Prostate gland (tissue), 2 donors: Measurements from ENCODE around the gene FARS2. TPM values are rescaled to one million over a fixed set of nuclear protein-coding genes. Genes with fewer than 3 reads are reported as not detected.

Experiments used
- DNase-seq: peaks from one replicate; pipeline ENCODE4 v3.0.0-alpha.2; 2019; ENCODE audit warnings: low spot score
- H3K27ac ChIP-seq, 2 donors: fragments of 200-600 bp; sonication (generic); 2 replicates each; pipeline ENCODE4 v1.5.1; 2017 to 2019
- H3K27me3 ChIP-seq: fragments of 200-600 bp; sonication (generic); replicated peaks from 2 replicates; pipeline ENCODE4 v1.5.1; 2019; ENCODE audit not compliant: insufficient read depth
- H3K36me3 ChIP-seq, 2 donors: fragments of 200-600 bp; sonication (generic); 1 replicate in 1 of 2; 2 replicates in 1 of 2; pipeline versions ENCODE4 v1.5.1 to v1.8.1; 2017 to 2019
- H3K4me1 ChIP-seq: fragments of 200-600 bp; sonication (generic); replicated peaks from 2 replicates; pipeline ENCODE4 v1.5.1; 2019
- H3K4me3 ChIP-seq, 2 donors: fragments of 200-600 bp; sonication (generic); 2 replicates each; pipeline ENCODE4 v1.5.1; 2017 to 2019
- H3K9me3 ChIP-seq: fragments of 200-600 bp; sonication (generic); 2 replicates; pipeline ENCODE4 v1.5.1; 2017
- POLR2A ChIP-seq: fragments of 450-650 bp; IDR thresholded peaks from one replicate; pipeline ENCODE4 v1.6.1; 2016; ENCODE audit warnings: antibody characterized with exemption, mild to moderate bottlenecking
- POLR2AphosphoS5 ChIP-seq: sonication (generic); formaldehyde crosslinking; IDR thresholded peaks from one replicate; pipeline ENCODE4 v1.6.1; 2017; ENCODE audit warnings: antibody characterized with exemption
- WGBS: methylation state at CpG from one replicate; pipeline ENCODE4 v1.1.5; 2018; 5-methylcytosine and 5-hydroxymethylcytosine counted together
- intact Hi-C: fragments of 100-400 bp; cut with DNase I; formaldehyde crosslinking; loops from one replicate; pipeline ENCODE4 v1.14.2; 2022
- total RNA-seq, 2 donors: library from RNA; depleted of rRNA; stranded (reverse); fragments of >200 nt; gene quantifications; one replicate each; pipeline ENCODE4 v1.1.0, GENCODE V29; 2016
- TF ChIP-seq, protein P1 (sequence below), 4 experiments: fragments of 200-600 bp in 2 of 4; fragments of 450-650 bp in 2 of 4; sonication (generic) in 2 of 4; IDR thresholded peaks; 1 replicate in 3 of 4; 2 replicates in 1 of 4; pipeline ENCODE4 v1.5.1; 2016 to 2019; ENCODE audit warnings: antibody characterized with exemption in 4 of 4, mild to moderate bottlenecking in 2 of 4, moderate library complexity in 2 of 4

The FARS2 gene
- total RNA-seq, 2 donors from 2014 or later = 11.6 to 19.5 TPM

DNA sequence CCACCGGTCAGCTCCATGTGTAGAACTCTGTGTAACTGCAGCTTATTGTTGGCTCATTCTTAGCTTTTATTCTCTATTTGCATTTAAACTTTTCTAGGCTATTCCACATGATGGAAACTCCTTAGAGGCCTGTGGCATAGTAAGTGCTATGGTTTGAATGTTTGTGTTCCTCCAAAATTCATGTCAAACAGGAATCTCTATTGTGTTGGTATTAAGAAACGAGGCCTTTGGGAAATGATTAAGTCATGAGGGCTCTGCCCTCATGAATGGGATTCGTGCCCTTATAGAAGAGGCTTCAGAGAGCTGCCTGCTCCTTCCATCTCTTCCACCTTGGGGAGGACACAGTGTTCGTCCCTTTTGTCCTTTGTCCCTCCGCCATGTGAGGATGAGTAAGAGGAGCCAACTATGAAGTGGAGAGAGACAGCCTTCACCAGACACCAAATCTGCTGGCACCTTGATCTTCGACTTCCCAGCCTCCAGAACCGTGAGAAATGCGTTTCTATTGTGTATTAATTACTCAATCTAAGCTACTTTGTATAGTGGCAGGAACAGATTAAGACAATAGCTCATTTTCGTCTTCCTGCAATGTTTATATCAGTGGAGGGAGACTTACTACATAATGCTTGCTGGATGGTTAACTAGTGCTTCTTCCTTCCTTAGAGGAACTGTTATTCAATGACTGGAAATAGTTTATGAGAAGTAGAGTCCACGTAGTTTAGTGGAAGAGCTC lies 361.1 kb downstream of the FARS2 start:
- no peaks in the 10 kb centered on the region for H3K36me3 ChIP-seq
- TF ChIP-seq, protein P1, sequence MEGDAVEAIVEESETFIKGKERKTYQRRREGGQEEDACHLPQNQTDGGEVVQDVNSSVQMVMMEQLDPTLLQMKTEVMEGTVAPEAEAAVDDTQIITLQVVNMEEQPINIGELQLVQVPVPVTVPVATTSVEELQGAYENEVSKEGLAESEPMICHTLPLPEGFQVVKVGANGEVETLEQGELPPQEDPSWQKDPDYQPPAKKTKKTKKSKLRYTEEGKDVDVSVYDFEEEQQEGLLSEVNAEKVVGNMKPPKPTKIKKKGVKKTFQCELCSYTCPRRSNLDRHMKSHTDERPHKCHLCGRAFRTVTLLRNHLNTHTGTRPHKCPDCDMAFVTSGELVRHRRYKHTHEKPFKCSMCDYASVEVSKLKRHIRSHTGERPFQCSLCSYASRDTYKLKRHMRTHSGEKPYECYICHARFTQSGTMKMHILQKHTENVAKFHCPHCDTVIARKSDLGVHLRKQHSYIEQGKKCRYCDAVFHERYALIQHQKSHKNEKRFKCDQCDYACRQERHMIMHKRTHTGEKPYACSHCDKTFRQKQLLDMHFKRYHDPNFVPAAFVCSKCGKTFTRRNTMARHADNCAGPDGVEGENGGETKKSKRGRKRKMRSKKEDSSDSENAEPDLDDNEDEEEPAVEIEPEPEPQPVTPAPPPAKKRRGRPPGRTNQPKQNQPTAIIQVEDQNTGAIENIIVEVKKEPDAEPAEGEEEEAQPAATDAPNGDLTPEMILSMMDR (IDR thresholded peaks at IDR 0.05) = no peak
- no peak for TF ChIP-seq POLR2AphosphoS5
- TF ChIP-seq POLR2A = no peak
- no peak for DNase-seq
- intact Hi-C loops = no loop called here
- H3K27me3 ChIP-seq = no peaks in the 10 kb centered on the region
- no peaks in the 10 kb centered on the region for H3K4me1 ChIP-seq
- H3K27ac ChIP-seq = no peak overlapping the region
- H3K9me3 ChIP-seq = no peaks in the 10 kb centered on the region
- H3K4me3 ChIP-seq = no peak overlapping the region
- WGBS = 82% methylated on average over 10 of the region's 10 CpGs

DNA sequence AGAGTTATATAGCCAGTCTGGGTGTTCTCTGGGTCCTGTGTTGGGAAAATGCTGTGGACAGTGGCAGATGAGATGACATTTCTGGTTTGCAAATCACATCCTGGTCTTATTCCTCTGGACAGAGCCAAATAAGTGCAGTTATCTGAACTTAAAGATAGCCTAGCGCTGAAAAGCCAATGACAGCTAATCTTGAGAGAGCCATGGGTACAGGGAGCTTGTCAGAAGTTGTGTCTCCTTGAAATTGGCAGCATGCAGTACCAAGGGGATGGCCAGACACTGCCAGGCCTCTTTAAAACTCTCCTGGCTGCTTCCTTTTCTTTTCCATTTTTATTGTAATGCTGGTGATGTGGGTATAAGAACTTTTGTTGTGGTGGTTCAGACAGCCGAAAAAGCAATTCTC lies 362.5 kb downstream of the FARS2 start:
- intact Hi-C loops = no loop called here
- TF ChIP-seq, protein P1 (IDR thresholded peaks at IDR 0.05) = no peak
- no peak for TF ChIP-seq POLR2AphosphoS5
- TF ChIP-seq POLR2A = no peak
- Histone ChIP-seq H3K4me1 (no peaks in the 10 kb centered on the region), H3K4me3 (no peak overlapping the region), H3K36me3 (no peaks in the 10 kb centered on the region), H3K27me3 (no peaks in the 10 kb centered on the region), H3K9me3 (no peaks in the 10 kb centered on the region), H3K27ac (no peak overlapping the region)
- DNase-seq = no peak
- WGBS = 91% methylated on average over 2 of the region's 2 CpGs

- Histone ChIP-seq H3K4me1 (no peaks in the 10 kb centered on the region), H3K9me3 (no peaks in the 10 kb centered on the region), H3K36me3 (no peaks in the 10 kb centered on the region), H3K27me3 (no peaks in the 10 kb centered on the region), H3K27ac (no peak overlapping the region), H3K4me3 (no peak overlapping the region)
- WGBS = 75% methylated on average over 6 of the region's 6 CpGs
- TF ChIP-seq, protein P1 (IDR thresholded peaks at IDR 0.05) = no peak
- TF ChIP-seq POLR2AphosphoS5 = no peak
- TF ChIP-seq POLR2A = no peak
- intact Hi-C loops = no loop called here
- DNase-seq = no peak
These were observed 362.9 kb downstream of the FARS2 start for GRCh38 chr6:5624256-5624655.

GRCh38 chr6:5626727-5627426 lies 365.6 kb downstream of the FARS2 start:
- DNase-seq = no peak
- TF ChIP-seq POLR2A (no peak), POLR2AphosphoS5 (no peak)
- TF ChIP-seq, protein P1 (IDR thresholded peaks at IDR 0.05) = no peak
- intact Hi-C loops = no loop called here
- no peaks in the 10 kb centered on the region for H3K9me3 ChIP-seq
- H3K27me3 ChIP-seq = no peaks in the 10 kb centered on the region
- H3K27ac ChIP-seq = no peak overlapping the region
- WGBS = 82% methylated on average over 7 of the region's 7 CpGs
- H3K36me3 ChIP-seq = no peaks in the 10 kb centered on the region
- no peaks in the 10 kb centered on the region for H3K4me1 ChIP-seq
- no peak overlapping the region for H3K4me3 ChIP-seq

DNA sequence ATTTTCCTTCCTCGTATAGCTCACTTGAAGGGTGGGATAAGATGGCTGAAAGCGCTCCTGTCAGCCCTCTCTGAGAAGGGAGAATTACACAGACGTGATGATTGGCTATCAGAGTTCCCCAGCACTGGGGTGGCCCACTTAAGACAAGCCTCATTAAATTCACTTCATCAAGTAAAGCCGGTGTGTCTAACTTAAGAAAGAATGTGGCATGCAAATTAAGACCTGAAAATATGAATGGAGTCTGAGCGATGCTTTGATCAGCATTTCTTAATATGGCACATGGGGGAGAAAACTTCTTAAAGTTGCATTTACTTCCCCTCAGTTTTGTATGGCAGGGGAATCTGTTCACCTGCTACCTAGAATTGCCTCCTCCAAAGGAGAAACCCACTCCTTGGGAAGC lies 369.3 kb downstream of the FARS2 start:
- Histone ChIP-seq H3K36me3 (no peaks in the 10 kb centered on the region), H3K27ac (no peak overlapping the region), H3K4me3 (no peak overlapping the region), H3K9me3 (no peaks in the 10 kb centered on the region), H3K27me3 (no peaks in the 10 kb centered on the region), H3K4me1 (no peaks in the 10 kb centered on the region)
- no peak for DNase-seq
- no peak for TF ChIP-seq POLR2A
- TF ChIP-seq POLR2AphosphoS5 = no peak
- TF ChIP-seq, protein P1 (IDR thresholded peaks at IDR 0.05) = no peak
- intact Hi-C loops = no loop called here
- 85% methylated on average over 5 of the region's 5 CpGs for WGBS
